ENCODE results near the gene MYL12A.

DNA sequence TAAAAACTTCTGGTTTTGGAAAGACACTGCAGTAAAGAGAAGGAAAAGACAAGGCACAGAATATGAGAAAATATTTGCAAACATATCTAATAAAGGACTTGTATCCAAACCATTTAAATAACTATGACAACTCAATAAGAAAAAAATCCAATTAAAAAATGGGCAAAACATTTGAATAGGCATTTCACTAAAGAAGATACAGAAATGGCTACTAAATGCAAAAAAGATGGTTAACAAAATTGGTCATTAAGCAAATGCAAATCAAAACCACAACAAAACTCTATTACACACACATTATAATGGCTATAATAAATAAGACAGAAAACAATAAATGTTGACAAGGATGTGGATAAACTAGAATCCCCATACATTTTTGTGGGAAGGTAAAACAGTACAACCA lies 42.4 kb upstream of the MYL12A start:
- TF ChIP-seq POLR2A (IDR thresholded peaks at IDR 0.05; ENCODE audit: low read depth, low read length): no peak
- TF ChIP-seq, protein P1, sequence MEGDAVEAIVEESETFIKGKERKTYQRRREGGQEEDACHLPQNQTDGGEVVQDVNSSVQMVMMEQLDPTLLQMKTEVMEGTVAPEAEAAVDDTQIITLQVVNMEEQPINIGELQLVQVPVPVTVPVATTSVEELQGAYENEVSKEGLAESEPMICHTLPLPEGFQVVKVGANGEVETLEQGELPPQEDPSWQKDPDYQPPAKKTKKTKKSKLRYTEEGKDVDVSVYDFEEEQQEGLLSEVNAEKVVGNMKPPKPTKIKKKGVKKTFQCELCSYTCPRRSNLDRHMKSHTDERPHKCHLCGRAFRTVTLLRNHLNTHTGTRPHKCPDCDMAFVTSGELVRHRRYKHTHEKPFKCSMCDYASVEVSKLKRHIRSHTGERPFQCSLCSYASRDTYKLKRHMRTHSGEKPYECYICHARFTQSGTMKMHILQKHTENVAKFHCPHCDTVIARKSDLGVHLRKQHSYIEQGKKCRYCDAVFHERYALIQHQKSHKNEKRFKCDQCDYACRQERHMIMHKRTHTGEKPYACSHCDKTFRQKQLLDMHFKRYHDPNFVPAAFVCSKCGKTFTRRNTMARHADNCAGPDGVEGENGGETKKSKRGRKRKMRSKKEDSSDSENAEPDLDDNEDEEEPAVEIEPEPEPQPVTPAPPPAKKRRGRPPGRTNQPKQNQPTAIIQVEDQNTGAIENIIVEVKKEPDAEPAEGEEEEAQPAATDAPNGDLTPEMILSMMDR (IDR thresholded peaks at IDR 0.05; ENCODE audit: extremely low read depth in 1 of 2, insufficient read depth in 1 of 2, low read depth in 1 of 2, low read length in 2 of 2): no peak
- no peak for TF ChIP-seq EZH2 (IDR thresholded peaks at IDR 0.05; ENCODE audit: borderline replicate concordance, low read depth, low read length, severe bottlenecking)
- no peak for TF ChIP-seq POLR2AphosphoS5 (IDR thresholded peaks at IDR 0.05; ENCODE audit: insufficient read depth, low read depth, low read length)
- TF ChIP-seq, protein P2, sequence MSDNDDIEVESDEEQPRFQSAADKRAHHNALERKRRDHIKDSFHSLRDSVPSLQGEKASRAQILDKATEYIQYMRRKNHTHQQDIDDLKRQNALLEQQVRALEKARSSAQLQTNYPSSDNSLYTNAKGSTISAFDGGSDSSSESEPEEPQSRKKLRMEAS (IDR thresholded peaks at IDR 0.05; ENCODE audit: insufficient read depth, insufficient read length): no peak
